ENCODE results near the gene TDG. TPM values are rescaled to one million over a fixed set of nuclear protein-coding genes. Genes with fewer than 3 reads are reported as not detected.
A peak's percentile ranks its signal among the peaks of the same experiment; 100 is the strongest.

Gene TDG
- total and polyA plus RNA-seq, 2 donors (not counting 3 experiments of a cell fraction or from before 2014, with no cell fraction given), result 17.6 to 36.8 TPM

DNA sequence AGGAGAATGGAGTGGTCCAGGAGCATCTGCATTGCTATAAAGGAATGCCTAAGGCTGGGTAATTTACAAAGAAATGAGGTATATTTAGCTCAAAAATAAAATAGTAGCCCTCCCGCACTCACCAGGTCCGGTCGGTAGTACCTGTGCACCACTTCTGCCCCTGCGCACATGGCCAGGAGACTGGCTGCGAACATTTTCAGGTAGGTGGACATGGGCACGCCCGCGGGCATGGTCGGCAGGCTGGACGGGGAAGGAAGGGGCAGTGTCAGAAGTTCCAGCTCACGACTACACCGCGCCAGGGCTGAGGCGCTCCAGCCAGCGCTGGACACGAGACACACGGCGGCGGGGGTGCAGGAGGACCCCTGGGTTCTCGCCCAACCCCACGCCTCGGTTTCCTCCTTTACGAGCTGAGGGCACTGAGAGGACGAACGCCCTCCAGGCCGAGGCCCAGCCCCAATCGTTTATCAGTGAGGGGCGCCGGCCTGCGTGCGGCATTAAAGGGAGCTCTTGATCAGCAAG lies 9.1 kb upstream of the TDG start:
- peak overlapping the region; percentile 49 for H2AFZ ChIP-seq (ENCODE audit: low read depth, low read length)
- H3K9me1 ChIP-seq (replicated peaks; ENCODE audit: control insufficient read depth, extremely low read depth, insufficient read depth, low read length), result no peaks in the 10 kb centered on the region
- peak overlapping the region; percentile 60 to 86 (median 83) for H3K4me3 ChIP-seq (replicated peaks in 1 of 3; ENCODE audit: insufficient read depth in 1 of 3, low read depth in 1 of 3, low read length in 3 of 3)
- TF ChIP-seq, protein P1, sequence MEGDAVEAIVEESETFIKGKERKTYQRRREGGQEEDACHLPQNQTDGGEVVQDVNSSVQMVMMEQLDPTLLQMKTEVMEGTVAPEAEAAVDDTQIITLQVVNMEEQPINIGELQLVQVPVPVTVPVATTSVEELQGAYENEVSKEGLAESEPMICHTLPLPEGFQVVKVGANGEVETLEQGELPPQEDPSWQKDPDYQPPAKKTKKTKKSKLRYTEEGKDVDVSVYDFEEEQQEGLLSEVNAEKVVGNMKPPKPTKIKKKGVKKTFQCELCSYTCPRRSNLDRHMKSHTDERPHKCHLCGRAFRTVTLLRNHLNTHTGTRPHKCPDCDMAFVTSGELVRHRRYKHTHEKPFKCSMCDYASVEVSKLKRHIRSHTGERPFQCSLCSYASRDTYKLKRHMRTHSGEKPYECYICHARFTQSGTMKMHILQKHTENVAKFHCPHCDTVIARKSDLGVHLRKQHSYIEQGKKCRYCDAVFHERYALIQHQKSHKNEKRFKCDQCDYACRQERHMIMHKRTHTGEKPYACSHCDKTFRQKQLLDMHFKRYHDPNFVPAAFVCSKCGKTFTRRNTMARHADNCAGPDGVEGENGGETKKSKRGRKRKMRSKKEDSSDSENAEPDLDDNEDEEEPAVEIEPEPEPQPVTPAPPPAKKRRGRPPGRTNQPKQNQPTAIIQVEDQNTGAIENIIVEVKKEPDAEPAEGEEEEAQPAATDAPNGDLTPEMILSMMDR (IDR thresholded peaks at IDR 0.05; ENCODE audit: extremely low read depth in 1 of 2, insufficient read depth in 1 of 2, low read depth in 1 of 2, low read length in 2 of 2), result no peak
- TF ChIP-seq EZH2 (IDR thresholded peaks at IDR 0.05; ENCODE audit: borderline replicate concordance, low read depth, low read length, severe bottlenecking) (no peak), POLR2A (IDR thresholded peaks at IDR 0.05; ENCODE audit: low read depth, low read length) (no peak), FOS (IDR thresholded peaks at IDR 0.05; ENCODE audit: borderline replicate concordance, insufficient read depth, low read length) (no peak), MYC (IDR thresholded peaks at IDR 0.05; ENCODE audit: low read depth, low read length) (no peak), GATA2 (IDR thresholded peaks at IDR 0.05; ENCODE audit: insufficient read depth, insufficient read length, low read depth, low read length) (no peak), JUN (IDR thresholded peaks at IDR 0.05; ENCODE audit: borderline replicate concordance, insufficient read depth, insufficient read length, low read depth) (no peak), POLR2AphosphoS5 (IDR thresholded peaks at IDR 0.05; ENCODE audit: insufficient read depth, low read depth, low read length) (no peak)
- TF ChIP-seq, protein P2, sequence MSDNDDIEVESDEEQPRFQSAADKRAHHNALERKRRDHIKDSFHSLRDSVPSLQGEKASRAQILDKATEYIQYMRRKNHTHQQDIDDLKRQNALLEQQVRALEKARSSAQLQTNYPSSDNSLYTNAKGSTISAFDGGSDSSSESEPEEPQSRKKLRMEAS (IDR thresholded peaks at IDR 0.05; ENCODE audit: insufficient read depth, insufficient read length), result no peak
- CTCF ChIA-PET, result interaction anchor here (1.0 to 1.4 kb wide), 4 partner anchors 9 to 152 kb away, joined by 4 to 20 read pairs (median 5); partner anchors contain the start of gene TDG
- H3K36me3 ChIP-seq (ENCODE audit: control insufficient read depth in 2 of 2, extremely low read depth in 1 of 2, insufficient read depth in 2 of 2, low read length in 2 of 2), result peaks cover 7 to 8% of the 10 kb centered on the region in 2 experiments
- H3K27ac ChIP-seq (ENCODE audit: insufficient read depth, low read depth, low read length), result peak overlapping the region; percentile 2
- no peaks in the 10 kb centered on the region for H3K27me3 ChIP-seq (ENCODE audit: control insufficient read depth in 2 of 2, insufficient read depth in 2 of 2, low read length in 2 of 2)
- DNase-seq (ENCODE audit: low read depth, low spot score) (no peak), FAIRE-seq (no peak)
- dilution Hi-C loops (cut with MboI; ENCODE audit: extremely low pct_ligation_motif_present, low sequenced_read_pairs) (no loop called here), intact Hi-C loops (cut with micrococcal nuclease) (loop anchor here (1.0 to 2.0 kb wide), 4 partner anchors 9 to 152 kb away; partner anchors contain the start of genes HCFC2, HSP90B1 and TDG)
- H3K4me1 ChIP-seq (ENCODE audit: control insufficient read depth, extremely low read depth, insufficient read depth, low read length), result peaks cover 9% of the 10 kb centered on the region
- H3K79me2 ChIP-seq (ENCODE audit: control insufficient read depth, insufficient read depth, low read length), result peaks cover 23% of the 10 kb centered on the region
- peak overlapping the region; percentile 90 for H3K4me2 ChIP-seq (ENCODE audit: insufficient read depth, low read length)
- peak overlapping the region; percentile 40 for H3K9ac ChIP-seq (replicated peaks; ENCODE audit: extremely low read depth, insufficient read depth, low read length)
- peaks cover under 1% of the 10 kb centered on the region for H4K20me1 ChIP-seq (replicated peaks; ENCODE audit: control insufficient read depth, extremely low read depth, insufficient read depth, low read length)
- POLR2A ChIA-PET, result interaction anchor here (0.7 to 2.4 kb wide), 2 partner anchors 9 to 27 kb away, joined by 5 to 34 read pairs; partner anchors contain the start of genes HSP90B1 and TDG
- BruUV-seq (replicated peaks), result TSS peak; percentile 28
- H3K9me3 ChIP-seq (replicated peaks; ENCODE audit: control insufficient read depth, insufficient read depth, low read length), result no peaks in the 10 kb centered on the region

Data from endothelial cell of umbilical vein (primary cell).